GM20000 (cell line): ENCODE data around the gene KRT72.

ENCODE experiments used
- DNase-seq: peaks from one replicate; pipeline ENCODE4 v3.0.0; 2012; ENCODE audit warnings: low spot score
- TF ChIP-seq, protein P1 (sequence below): IDR thresholded peaks from 2 replicates; pipeline ENCODE4 v1.5.1; 2012; ENCODE audit warnings: mild to moderate bottlenecking, control low read depth; ENCODE audit errors: extremely low read depth, missing control alignments

Gene KRT72

DNA sequence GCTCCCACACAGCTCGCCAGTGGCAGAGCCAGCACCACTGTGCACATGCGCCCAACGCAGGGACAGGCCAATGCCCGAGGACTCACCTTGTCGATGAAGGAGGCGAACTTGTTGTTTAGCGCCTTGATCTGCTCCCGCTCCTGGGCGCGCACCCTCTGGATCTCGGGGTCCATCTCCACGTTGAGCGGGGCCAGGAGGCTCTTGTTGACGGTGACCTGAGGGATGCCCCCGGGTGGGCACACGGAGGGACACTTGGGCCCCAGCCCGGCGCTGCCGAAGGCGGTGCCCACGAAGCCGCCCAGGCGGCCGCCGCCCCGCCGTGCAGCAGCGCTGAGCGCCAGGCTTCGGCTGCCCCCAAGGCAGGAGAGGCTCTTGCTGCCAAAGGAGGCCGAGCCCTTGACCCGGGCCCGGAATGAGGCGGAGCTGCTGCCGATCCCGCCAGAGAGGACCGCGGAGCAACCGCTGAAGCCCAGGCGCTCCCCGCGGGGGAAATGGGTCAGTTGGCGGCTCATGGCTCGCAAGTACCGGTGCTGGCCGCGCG is at the start of gene KRT72:
TSS of gene KRT72 (minus strand) at position 523 of the 541 bp plus-strand sequence. CDS start at position 512, 11 bp downstream.
- TF ChIP-seq, protein P1, sequence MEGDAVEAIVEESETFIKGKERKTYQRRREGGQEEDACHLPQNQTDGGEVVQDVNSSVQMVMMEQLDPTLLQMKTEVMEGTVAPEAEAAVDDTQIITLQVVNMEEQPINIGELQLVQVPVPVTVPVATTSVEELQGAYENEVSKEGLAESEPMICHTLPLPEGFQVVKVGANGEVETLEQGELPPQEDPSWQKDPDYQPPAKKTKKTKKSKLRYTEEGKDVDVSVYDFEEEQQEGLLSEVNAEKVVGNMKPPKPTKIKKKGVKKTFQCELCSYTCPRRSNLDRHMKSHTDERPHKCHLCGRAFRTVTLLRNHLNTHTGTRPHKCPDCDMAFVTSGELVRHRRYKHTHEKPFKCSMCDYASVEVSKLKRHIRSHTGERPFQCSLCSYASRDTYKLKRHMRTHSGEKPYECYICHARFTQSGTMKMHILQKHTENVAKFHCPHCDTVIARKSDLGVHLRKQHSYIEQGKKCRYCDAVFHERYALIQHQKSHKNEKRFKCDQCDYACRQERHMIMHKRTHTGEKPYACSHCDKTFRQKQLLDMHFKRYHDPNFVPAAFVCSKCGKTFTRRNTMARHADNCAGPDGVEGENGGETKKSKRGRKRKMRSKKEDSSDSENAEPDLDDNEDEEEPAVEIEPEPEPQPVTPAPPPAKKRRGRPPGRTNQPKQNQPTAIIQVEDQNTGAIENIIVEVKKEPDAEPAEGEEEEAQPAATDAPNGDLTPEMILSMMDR, result no peak
- DNase-seq, result no peak

DNA sequence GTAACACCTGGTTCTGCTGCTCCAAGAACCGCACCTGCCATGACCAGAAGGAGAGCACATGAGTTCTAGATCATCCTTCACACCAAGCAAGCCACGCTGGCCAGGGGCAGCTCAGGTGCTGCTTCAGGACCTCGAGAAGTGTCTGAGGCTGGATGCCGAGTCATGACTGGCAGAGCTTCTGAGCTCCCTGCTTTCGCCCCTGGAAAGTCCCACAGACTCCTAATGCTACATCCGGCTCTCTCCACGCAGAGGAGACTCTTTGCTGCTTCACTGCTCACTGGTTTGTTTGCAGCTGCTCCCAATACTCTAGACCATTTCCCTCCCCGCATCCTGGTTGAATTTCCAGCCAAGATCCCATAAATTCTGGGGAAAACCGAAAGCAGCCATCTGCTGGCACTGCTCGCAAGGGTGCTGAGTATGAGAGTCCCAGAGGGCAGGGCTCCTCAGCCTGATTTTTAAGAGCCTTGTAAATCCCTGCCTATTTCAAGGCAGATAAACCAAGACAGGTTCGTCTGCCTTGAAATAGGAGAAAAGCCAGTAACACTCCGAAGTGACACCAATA is 49.3 kb upstream of the KRT72 start:
- DNase-seq, result no peak
- TF ChIP-seq, protein P1, result no peak

DNA sequence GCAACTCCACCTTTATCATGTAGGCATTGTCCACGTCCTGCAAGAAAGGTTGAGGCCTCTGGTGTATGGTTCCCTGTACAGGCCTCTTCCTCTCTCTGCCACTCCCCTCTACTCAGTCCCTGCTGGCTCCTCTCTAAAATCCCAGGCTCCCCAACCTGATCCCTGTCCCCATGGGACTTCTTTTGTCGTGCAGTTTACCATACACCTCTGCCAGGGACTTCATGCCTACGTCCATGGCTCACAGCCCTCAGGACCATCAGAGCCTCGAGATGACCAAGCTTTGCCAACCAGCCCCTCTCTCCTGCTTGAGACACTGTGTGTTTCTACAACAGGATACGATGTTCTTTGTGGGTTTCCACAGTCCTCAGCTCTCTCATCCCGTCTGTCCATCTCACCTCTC is 47.8 kb upstream of the KRT72 start:
- DNase-seq, result no peak
- TF ChIP-seq, protein P1, result no peak

DNA sequence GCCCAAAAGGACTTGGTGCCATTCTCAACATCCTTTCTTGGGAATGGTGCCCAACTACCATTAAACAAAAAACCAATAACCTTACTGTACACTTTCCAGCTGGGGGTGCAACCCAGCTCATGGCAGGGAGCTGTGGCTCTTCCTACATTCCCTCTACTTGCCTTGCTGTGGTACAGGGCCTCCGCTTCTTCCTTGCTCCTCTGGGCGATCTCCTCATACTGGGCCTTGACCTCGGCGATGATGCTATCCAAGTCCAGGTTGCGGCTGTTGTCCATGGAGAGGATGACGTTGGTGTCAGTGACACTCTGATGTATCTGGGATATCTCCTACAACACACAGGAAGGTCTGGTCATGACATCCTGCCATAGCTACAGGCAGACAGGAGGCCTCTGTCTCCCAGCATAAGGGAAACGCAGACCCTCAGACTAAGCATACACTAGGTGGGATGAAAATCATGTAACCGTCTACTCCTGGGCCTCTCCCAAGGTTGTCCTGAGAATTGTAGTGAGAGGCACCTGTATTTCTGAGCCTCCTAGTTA is 46.8 kb upstream of the KRT72 start:
- no peak for DNase-seq
- TF ChIP-seq, protein P1, result no peak

DNA sequence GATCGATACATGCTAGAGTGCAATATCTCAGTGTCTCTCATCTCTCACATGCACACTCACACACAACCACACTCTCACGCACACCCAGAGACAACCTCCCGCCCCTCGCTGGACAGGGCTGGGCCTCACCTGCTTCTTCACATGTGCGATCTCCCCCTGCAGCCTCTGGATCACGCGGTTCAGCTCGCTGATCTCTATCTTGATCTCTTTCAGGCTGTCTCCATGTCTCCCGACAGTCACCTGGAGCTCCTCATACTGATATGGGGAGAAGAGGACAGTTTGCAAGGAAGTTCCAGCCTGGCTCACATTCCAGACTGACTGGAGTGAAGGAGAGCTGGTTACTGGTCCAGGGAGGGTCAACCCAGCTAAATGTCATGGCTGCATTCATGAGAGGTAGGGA is 46.3 kb upstream of the KRT72 start:
- TF ChIP-seq, protein P1, result no peak

DNA sequence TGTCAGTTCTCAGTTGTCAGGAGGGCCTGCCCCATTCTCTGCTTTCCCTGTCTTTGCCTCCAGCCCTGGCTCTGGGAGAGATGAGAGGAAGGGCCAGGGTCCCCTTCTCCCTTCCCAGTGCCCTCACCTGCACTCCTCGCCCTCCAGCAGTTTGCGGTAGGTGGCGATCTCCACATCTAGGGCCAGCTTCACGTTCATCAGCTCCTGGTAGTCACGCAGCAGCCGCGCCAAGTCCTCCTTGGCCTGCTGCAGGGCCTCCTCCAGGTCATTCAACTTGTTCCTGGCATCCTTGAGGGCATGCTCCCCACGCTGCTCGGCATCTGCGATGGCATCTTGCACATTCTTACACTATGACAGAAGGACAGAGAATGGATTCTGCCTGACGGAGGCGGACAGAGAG is 45.4 kb upstream of the KRT72 start:
- TF ChIP-seq, protein P1, result no peak
- no peak for DNase-seq

More for the DNA sequence above, 46.3 kb upstream of the KRT72 start:
- no peak for DNase-seq

DNA sequence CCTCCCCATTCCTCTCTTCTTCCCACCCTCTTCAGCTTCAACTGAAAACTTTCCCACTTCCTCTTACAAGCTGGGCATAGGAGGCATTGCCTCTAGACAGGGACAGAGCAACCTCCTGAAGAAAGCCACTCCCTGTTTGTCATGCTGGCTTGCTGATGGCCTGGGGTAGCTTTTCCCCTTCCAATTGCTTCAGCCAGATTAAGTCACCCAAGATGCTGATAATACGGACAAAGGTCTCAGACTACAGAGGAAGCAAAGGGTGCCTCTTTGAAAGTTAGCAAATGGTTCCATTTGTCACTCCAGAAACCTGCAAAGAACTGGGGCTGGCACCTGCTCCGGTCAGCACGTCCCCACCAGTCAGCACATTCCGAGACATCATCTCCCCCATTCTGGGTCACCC is 44.7 kb upstream of the KRT72 start:
- TF ChIP-seq, protein P1, result no peak
- DNase-seq, result no peak
